Transverse colon (tissue), 4 donors: ENCODE results near the gene RPS6KA2. TPM values are rescaled to one million over a fixed set of nuclear protein-coding genes. Genes with fewer than 3 reads are reported as not detected.
"Not testable (repeated sequence)": the region's sequence is repeated elsewhere in the genome, so short reads cannot be mapped to it uniquely, and the experiment has no call there.

Experiments
- DNase-seq: peaks from one replicate; pipeline ENCODE4 v3.0.0-alpha.2; 2019
- H3K27ac ChIP-seq, 4 donors: fragments of 200-600 bp; sonication (generic); 2 replicates each; pipeline ENCODE4 v1.5.1; 2016 to 2018; ENCODE audit warnings: inconsistent platforms in 4 of 4
- H3K27me3 ChIP-seq: fragments of 200-600 bp; sonication (generic); 2 replicates; pipeline ENCODE4 v1.5.1; 2017; ENCODE audit warnings: inconsistent platforms
- H3K36me3 ChIP-seq, 4 donors: fragments of 200-600 bp; sonication (generic); 2 replicates each; pipeline ENCODE4 v1.5.1; 2017 to 2019; ENCODE audit warnings: inconsistent platforms in 4 of 4
- H3K4me1 ChIP-seq, 4 donors: fragments of 200-600 bp; sonication (generic); 2 replicates each; pipeline ENCODE4 v1.5.1; 2017 to 2020; ENCODE audit warnings: inconsistent platforms in 4 of 4
- H3K4me3 ChIP-seq, 4 donors: fragments of 200-600 bp; sonication (generic); 1 replicate in 1 of 4; 2 replicates in 3 of 4; pipeline versions ENCODE4 v1.5.1 to v1.6.1; 2017 to 2019; ENCODE audit warnings: inconsistent platforms in 4 of 4
- H3K9me3 ChIP-seq, 2 donors: fragments of 200-600 bp; sonication (generic); 2 replicates each; pipeline ENCODE4 v1.5.1; 2017 to 2019; ENCODE audit warnings: inconsistent platforms in 2 of 2
- CTCF ChIP-seq, 5 experiments: fragments of 200-600 bp in 3 of 5; fragments of 450-650 bp in 2 of 5; sonication (generic) in 3 of 5; IDR thresholded peaks; 1 replicate in 2 of 5; 2 replicates in 3 of 5; pipeline ENCODE4 v1.5.1; 2016 to 2017; ENCODE audit warnings: antibody characterized with exemption in 5 of 5, inconsistent platforms in 3 of 5, mild to moderate bottlenecking in 2 of 5, moderate library complexity in 1 of 5
- EP300 ChIP-seq: sonication (generic); formaldehyde crosslinking; IDR thresholded peaks from one replicate; pipeline ENCODE4 v1.6.1; 2017; ENCODE audit warnings: antibody characterized with exemption, low read depth
- POLR2A ChIP-seq: fragments of 450-650 bp; IDR thresholded peaks from one replicate; pipeline ENCODE4 v1.6.1; 2016; ENCODE audit warnings: antibody characterized with exemption, mild to moderate bottlenecking, moderate library complexity
- POLR2AphosphoS5 ChIP-seq, 3 donors: sonication (generic); formaldehyde crosslinking; IDR thresholded peaks; one replicate each; pipeline ENCODE4 v1.6.1; 2016; ENCODE audit warnings: antibody characterized with exemption in 3 of 3
- WGBS, 2 donors: methylation state at CpG; one replicate each; pipeline ENCODE4 v1.1.5; 2018; ENCODE audit warnings: low coverage in 1 of 2; 5-methylcytosine and 5-hydroxymethylcytosine counted together
- in situ Hi-C, 4 donors: fragments of 200-750 bp; cut with MboI; loops; one replicate each; pipeline versions ENCODE4 v1.15.0 to v1.15.1; 2017; ENCODE audit warnings: low sequenced_read_pairs in 3 of 4, low pct_ligation_motif_present in 1 of 4, low pct_unique_long_range_greater_than_20kb in 1 of 4
- intact Hi-C: fragments of 100-400 bp; cut with DNase I; formaldehyde crosslinking; loops from one replicate; pipeline ENCODE4 v1.15.1; 2023; ENCODE audit warnings: low total_unique reads
- total RNA-seq, 4 donors: library from RNA; depleted of rRNA; stranded (reverse); fragments of >200 nt; gene quantifications; one replicate each; pipeline ENCODE4 v1.1.0, GENCODE V29; 2016

RPS6KA2 gene
- total RNA-seq, 4 donors from 2014 or later, result 9.6 to 41.1 (median 15.4) TPM

DNA sequence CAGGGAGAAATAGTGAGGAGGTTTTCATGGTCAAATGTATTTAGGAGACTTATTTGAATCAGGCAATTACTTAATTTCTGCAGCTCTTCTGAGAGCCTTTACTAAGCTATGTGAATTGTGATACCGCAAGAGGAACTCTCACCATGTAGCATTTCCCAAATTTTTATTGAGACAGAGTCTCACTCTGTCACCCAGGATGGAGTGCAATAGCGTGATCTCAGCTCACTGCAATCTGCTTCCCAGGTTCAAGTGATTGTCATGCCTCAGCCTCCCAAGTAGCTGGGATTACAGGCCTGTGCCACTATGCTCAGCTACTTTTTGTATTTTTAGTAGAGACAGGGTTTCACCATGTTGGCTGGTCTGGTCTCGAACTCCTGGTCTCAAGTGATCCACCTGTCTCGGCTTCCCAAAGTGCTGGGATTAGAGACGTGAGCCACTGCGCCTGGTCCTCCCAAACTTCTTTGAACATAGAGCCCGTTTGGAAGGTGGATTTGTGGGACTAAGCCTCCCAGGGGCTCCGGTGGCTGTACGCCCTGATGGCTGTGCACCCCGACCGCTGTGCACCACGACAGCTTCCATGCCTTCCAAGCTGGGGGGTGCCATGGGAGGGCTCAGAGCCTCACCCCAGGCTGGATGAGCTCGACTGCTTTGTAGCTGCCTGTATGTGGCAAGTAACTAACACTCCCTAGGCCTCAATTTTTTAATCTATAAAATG is 238.6 kb downstream of the RPS6KA2 start:
- 90% methylated on average over 13 of the region's 13 CpGs; no CpG with 5 or more reads in 1 of the 2 donors for WGBS, 2 donors
- in situ Hi-C loops, result loop anchor here in 1 of 4 donors (25.0 kb wide), 1 partner anchor 501 kb away; no protein-coding TSS in a partner anchor
- peaks cover 0 to 6% (median 5%) of the 10 kb centered on the region in 4 donors for H3K4me1 ChIP-seq
- no peak for TF ChIP-seq CTCF (IDR thresholded peaks at IDR 0.05)
- H3K4me3 ChIP-seq, result no peak overlapping the region
- peaks cover 7% of the 10 kb centered on the region for H3K27me3 ChIP-seq
- intact Hi-C loops, result no loop called here
- H3K9me3 ChIP-seq, result no peaks in the 10 kb centered on the region
- DNase-seq, result no peak
- H3K36me3 ChIP-seq, result no peaks in the 10 kb centered on the region
- H3K27ac ChIP-seq, result no peak overlapping the region

DNA sequence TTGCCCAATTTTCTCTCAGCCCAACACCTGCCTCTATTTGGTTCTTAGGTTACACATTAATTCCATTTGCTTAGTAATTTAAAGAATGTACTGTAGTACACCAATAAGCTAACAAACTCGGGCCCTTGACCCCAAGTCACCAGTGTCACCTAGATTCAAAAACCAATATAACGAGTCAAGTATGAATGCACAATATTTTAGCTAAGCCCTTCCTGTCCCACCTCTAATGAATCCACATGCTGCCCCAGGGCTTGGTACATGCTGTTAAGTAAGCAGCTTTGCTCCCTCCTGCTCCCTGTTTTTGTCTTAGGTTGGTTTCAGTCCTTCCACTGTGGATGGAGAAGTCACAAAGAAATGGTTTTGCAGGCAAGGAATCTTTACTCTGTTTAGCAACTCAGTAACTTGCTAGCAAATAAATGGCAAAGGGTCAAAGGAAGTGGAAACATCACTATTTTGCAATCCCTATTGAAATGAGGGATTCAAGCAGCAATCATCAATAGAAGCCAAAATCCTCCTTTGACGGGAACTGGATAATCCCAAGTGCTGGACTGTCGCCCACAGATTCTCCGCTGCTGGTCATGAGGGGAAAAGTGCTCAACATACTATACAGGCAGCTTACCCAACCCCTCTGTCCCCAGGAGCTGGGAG is 239.3 kb downstream of the RPS6KA2 start:
- in situ Hi-C loops, result loop anchor here in 1 of 4 donors (25.0 kb wide), 1 partner anchor 500 kb away; no protein-coding TSS in a partner anchor
- 67 to 81% methylated on average over 3 to 5 of the region's 5 CpGs for WGBS, 2 donors
- H3K36me3 ChIP-seq, result no peaks in the 10 kb centered on the region
- H3K4me3 ChIP-seq, result no peak overlapping the region
- TF ChIP-seq POLR2A, result no peak
- TF ChIP-seq EP300, result no peak
- no peak for TF ChIP-seq CTCF (IDR thresholded peaks at IDR 0.05)
- TF ChIP-seq POLR2AphosphoS5 (IDR thresholded peaks at IDR 0.05), result no peak
- no peak overlapping the region for H3K27ac ChIP-seq
- H3K4me1 ChIP-seq, result peaks cover 0 to 6% (median 5%) of the 10 kb centered on the region in 4 donors
- H3K27me3 ChIP-seq, result peaks cover 6% of the 10 kb centered on the region
- no peak for DNase-seq
- intact Hi-C loops, result no loop called here
- H3K9me3 ChIP-seq, result no peaks in the 10 kb centered on the region

GRCh38 chr6:166387098-166387497 is 240.0 kb downstream of the RPS6KA2 start:
- H3K4me1 ChIP-seq, intact Hi-C loops, H3K9me3 ChIP-seq, H3K36me3 ChIP-seq, H3K27me3 ChIP-seq, H3K27ac ChIP-seq, H3K4me3 ChIP-seq, DNase-seq: not testable (repeated sequence)
- in situ Hi-C loops, result loop anchor here in 1 of 4 donors (25.0 kb wide), 1 partner anchor 500 kb away; no protein-coding TSS in a partner anchor
- 93 to 96% methylated on average over 7 to 9 of the region's 9 CpGs for WGBS, 2 donors

GRCh38 chr6:166386111-166386510 is 240.9 kb downstream of the RPS6KA2 start:
- TF ChIP-seq POLR2AphosphoS5 (IDR thresholded peaks at IDR 0.05) (no peak), POLR2A (no peak), EP300 (no peak), CTCF (IDR thresholded peaks at IDR 0.05) (no peak)
- peaks cover 0 to 9% (median 7%) of the 10 kb centered on the region in 4 donors for H3K4me1 ChIP-seq
- intact Hi-C loops (no loop called here), in situ Hi-C loops (loop anchor here in 1 of 4 donors (25.0 kb wide), 1 partner anchor 499 kb away; no protein-coding TSS in a partner anchor)
- H3K36me3 ChIP-seq, result no peaks in the 10 kb centered on the region
- peaks cover 4% of the 10 kb centered on the region for H3K27me3 ChIP-seq
- H3K4me3 ChIP-seq, result no peak overlapping the region
- 93% methylated on average over 9 of the region's 9 CpGs; no CpG with 5 or more reads in 1 of the 2 donors for WGBS, 2 donors
- no peaks in the 10 kb centered on the region for H3K9me3 ChIP-seq
- no peak for DNase-seq
- no peak overlapping the region for H3K27ac ChIP-seq
